Fibroblast of mammary gland (primary cell): ENCODE data around the gene TBC1D22A.

Experiments used
- DNase-seq: peaks from one replicate; pipeline ENCODE4 v3.0.0-alpha.2; 2010; ENCODE audit warnings: low read depth
- H3K4me3 ChIP-seq: 2 replicates; pipeline ENCODE4 v1.5.1; 2011; ENCODE audit warnings: low read depth, mild to moderate bottlenecking, low read length, moderate library complexity; ENCODE audit not compliant: control insufficient read depth
- CTCF ChIP-seq: conservative IDR thresholded peaks from 2 replicates; pipeline ENCODE4 v1.5.1; 2011; ENCODE audit warnings: low read depth, low read length, inconsistent platforms; ENCODE audit not compliant: control insufficient read depth, insufficient read depth

The TBC1D22A gene

GRCh38 chr22:46915950-46916730 is 153.7 kb downstream of the TBC1D22A start:
- H3K4me3 ChIP-seq, result no peak overlapping the region
- no peak for TF ChIP-seq CTCF
- DNase-seq, result no peak

GRCh38 chr22:46916886-46917770 is 154.7 kb downstream of the TBC1D22A start:
- H3K4me3 ChIP-seq, result no peak overlapping the region
- no peak for DNase-seq
- TF ChIP-seq CTCF, result no peak

GRCh38 chr22:46917771-46918101 is 155.3 kb downstream of the TBC1D22A start:
- no peak overlapping the region for H3K4me3 ChIP-seq
- DNase-seq, result no peak
- no peak for TF ChIP-seq CTCF

GRCh38 chr22:46918197-46918596 is 155.7 kb downstream of the TBC1D22A start:
- TF ChIP-seq CTCF, result no peak
- DNase-seq, result no peak
- H3K4me3 ChIP-seq, result no peak overlapping the region

- TF ChIP-seq CTCF, result no peak
- DNase-seq, result no peak
- no peak overlapping the region for H3K4me3 ChIP-seq
These were observed 159.6 kb downstream of the TBC1D22A start for GRCh38 chr22:46922037-46922436.

- no peak for TF ChIP-seq CTCF
- DNase-seq, result no peak
- no peak overlapping the region for H3K4me3 ChIP-seq
These were observed 160.9 kb downstream of the TBC1D22A start for GRCh38 chr22:46923394-46923793.
